ENCODE measurements around the gene ATP1A1.

GRCh38 chr1:116375148-116375886 is 2.3 kb downstream of the ATP1A1 start:
- no peak for TF ChIP-seq YY1 (IDR thresholded peaks at IDR 0.05)
- TF ChIP-seq, protein P1, sequence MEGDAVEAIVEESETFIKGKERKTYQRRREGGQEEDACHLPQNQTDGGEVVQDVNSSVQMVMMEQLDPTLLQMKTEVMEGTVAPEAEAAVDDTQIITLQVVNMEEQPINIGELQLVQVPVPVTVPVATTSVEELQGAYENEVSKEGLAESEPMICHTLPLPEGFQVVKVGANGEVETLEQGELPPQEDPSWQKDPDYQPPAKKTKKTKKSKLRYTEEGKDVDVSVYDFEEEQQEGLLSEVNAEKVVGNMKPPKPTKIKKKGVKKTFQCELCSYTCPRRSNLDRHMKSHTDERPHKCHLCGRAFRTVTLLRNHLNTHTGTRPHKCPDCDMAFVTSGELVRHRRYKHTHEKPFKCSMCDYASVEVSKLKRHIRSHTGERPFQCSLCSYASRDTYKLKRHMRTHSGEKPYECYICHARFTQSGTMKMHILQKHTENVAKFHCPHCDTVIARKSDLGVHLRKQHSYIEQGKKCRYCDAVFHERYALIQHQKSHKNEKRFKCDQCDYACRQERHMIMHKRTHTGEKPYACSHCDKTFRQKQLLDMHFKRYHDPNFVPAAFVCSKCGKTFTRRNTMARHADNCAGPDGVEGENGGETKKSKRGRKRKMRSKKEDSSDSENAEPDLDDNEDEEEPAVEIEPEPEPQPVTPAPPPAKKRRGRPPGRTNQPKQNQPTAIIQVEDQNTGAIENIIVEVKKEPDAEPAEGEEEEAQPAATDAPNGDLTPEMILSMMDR (IDR thresholded peaks at IDR 0.05; ENCODE audit: low read depth, low read length, missing input control) = no peak
- TF ChIP-seq RAD21 (IDR thresholded peaks at IDR 0.05) = no peak
- TF ChIP-seq, protein P2, sequence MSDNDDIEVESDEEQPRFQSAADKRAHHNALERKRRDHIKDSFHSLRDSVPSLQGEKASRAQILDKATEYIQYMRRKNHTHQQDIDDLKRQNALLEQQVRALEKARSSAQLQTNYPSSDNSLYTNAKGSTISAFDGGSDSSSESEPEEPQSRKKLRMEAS (IDR thresholded peaks at IDR 0.05) = no peak
- no peak for TF ChIP-seq TAF1 (conservative IDR thresholded peaks at IDR 0.05)
- TF ChIP-seq SP1 (IDR thresholded peaks at IDR 0.05) = no peak
- TF ChIP-seq, protein P3, sequence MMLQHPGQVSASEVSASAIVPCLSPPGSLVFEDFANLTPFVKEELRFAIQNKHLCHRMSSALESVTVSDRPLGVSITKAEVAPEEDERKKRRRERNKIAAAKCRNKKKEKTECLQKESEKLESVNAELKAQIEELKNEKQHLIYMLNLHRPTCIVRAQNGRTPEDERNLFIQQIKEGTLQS (IDR thresholded peaks at IDR 0.05) = no peak
